Heart right ventricle (tissue), 16 donors: Measurements from ENCODE around the gene HDAC9. TPM values are rescaled to one million over a fixed set of nuclear protein-coding genes. Genes with fewer than 3 reads are reported as not detected.

Experiments used
- ATAC-seq, 8 donors: fragments of 200-7000 bp; cut with Tn5 transposase; one replicate each; pipeline ENCODE4 v1.9.1; 2020; ENCODE audit warnings: mild to moderate bottlenecking in 8 of 8, moderate library complexity in 8 of 8, moderate number of reproducible peaks in 1 of 8
- DNase-seq, 2 donors: peaks; one replicate each; pipeline ENCODE4 v3.0.0-alpha.2; 2020
- H3K27ac ChIP-seq, 10 donors: fragments of 200-600 bp; sonication (generic) in 2 of 10; one replicate each; pipeline versions ENCODE4 v1.5.0 to v1.8.0; 2020 to 2022; ENCODE audit warnings: mild to moderate bottlenecking in 3 of 10
- H3K27me3 ChIP-seq, 7 donors: fragments of 200-600 bp; one replicate each; pipeline ENCODE4 v1.8.0; 2021 to 2022; ENCODE audit warnings: mild to moderate bottlenecking in 2 of 7
- H3K36me3 ChIP-seq, 9 donors: fragments of 200-600 bp; sonication (generic) in 1 of 9; one replicate each; pipeline versions ENCODE4 v1.5.0 to v1.8.0; 2020 to 2022; ENCODE audit warnings: mild to moderate bottlenecking in 2 of 9
- H3K4me1 ChIP-seq, 9 donors: fragments of 200-600 bp; sonication (generic) in 1 of 9; one replicate each; pipeline versions ENCODE4 v1.5.0 to v1.8.0; 2020 to 2022; ENCODE audit warnings: mild to moderate bottlenecking in 4 of 9
- H3K4me3 ChIP-seq, 10 donors: fragments of 200-600 bp; sonication (generic) in 2 of 10; one replicate each; pipeline versions ENCODE4 v1.5.0 to v1.8.0; 2020 to 2022; ENCODE audit warnings: mild to moderate bottlenecking in 7 of 10, moderate library complexity in 2 of 10
- H3K9me3 ChIP-seq, 11 donors: fragments of 200-600 bp in 10 of 11; sonication (generic) in 2 of 11; one replicate each; pipeline versions ENCODE4 v1.5.0 to v1.8.0; 2013 to 2022; ENCODE audit warnings: mild to moderate bottlenecking in 2 of 11, control low read depth in 1 of 11, moderate library complexity in 1 of 11
- CTCF ChIP-seq, 9 donors: fragments of 200-600 bp; sonication (generic) in 2 of 9; IDR thresholded peaks; one replicate each; pipeline versions ENCODE4 v1.5.0 to v1.8.0; 2021 to 2022; ENCODE audit warnings: antibody characterized with exemption in 9 of 9, mild to moderate bottlenecking in 5 of 9, moderate library complexity in 1 of 9
- WGBS, 2 donors: extraction: QIAGEN DNeasy Blood & Tissue Kit; methylation state at CpG; one replicate each; pipeline ENCODE4 v1.1.7; 2013; ENCODE audit warnings: inconsistent platforms in 1 of 2; 5-methylcytosine and 5-hydroxymethylcytosine counted together
- intact Hi-C, 10 donors: fragments of 100-400 bp; cut with DNase I; formaldehyde crosslinking; loops; one replicate each; pipeline versions ENCODE4 v1.11.1 to v1.14.2; 2022
- polyA plus RNA-seq, 2 donors: library from polyadenylated mRNA; stranded (reverse); fragments of 200-250 nt; gene quantifications; one replicate each; pipeline ENCODE4 v1.2.3, GENCODE V29; 2013
- total RNA-seq, 10 donors: library from RNA; stranded (reverse); fragmentation: NEBNext Ultra II Directional in 3 of 10; extraction: Animal tissue kit (Norgen Biotek cat#: 25700) in 3 of 10; gene quantifications; one replicate each; pipeline versions ENCODE4 v1.2.1 to v1.2.4, GENCODE V29; 2021 to 2023
- donor health status: Arrhythmogenic right ventricular cardiomyopathy.
- donor health status: ischemic (EF 13 %, LVEDD 7.1; RV severe dilation, severe dysfunction).
- donor health status: healthy with polysubstance abuse.
- donor health status: DM: no; HTN: yes; CAD: no.
- donor health status: DM: no; HTN: no; CAD: no.
- donor health status: ischemic (EF 25% LVEDD 6.9; RV normal size, moderate dysfunction).
- donor health status: ischemic (EF 25% LVEDD 5.7; RV mildly dilated, moderate dysfunction).
- donor health status: healthy.
- donor health status: DM: yes; HTN: yes; CAD: no.
- donor health status: Ischemic cardiomyopathy.
- donor health status: ischemic (EF 35%, LVEDD 5.7; RV mildly dilated, moderate dysfunction).
- donor health status: nonischemic (EF 11% LVEDD 7.7; RV severe dilation, severe dysfunction).
- donor health status: DM: yes; HTN: yes; CAD: no.
- donor health status: PGD.
- donor health status: ischemic (EF 29% LVEDD 5.4; RV normal size, mild dysfunction).
- donor health status: nonischemic (EF 23%, LVEDD 6.1; RV moderate dilation, normal function).

Gene HDAC9
- total and polyA plus RNA-seq, 12 donors: 1.9 to 66.1 (median 38.6) TPM

DNA sequence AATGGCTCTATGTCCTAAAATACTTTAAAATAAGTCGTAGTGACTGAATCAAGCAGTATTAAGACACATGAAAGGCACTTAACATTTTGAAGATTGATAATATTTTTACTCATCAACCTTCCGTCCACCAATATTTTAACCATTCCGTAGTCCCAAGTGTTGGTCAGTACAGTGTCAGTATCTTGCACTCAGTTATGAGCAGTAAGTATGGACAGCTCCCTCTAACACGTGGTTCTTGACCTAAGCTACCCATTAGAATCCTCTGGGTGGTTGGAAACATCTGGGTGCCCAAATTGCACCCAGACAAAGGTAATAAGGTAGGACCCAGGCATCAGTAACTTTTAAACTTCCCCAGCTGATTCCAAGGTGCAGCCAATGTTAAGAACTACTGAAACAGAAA is 260.2 kb downstream of the HDAC9 start:
- TF ChIP-seq CTCF (IDR thresholded peaks at IDR 0.05): no peak
- no peaks in the 10 kb centered on the region for H3K36me3 ChIP-seq
- H3K4me3 ChIP-seq: no peak overlapping the region
- ATAC-seq: no peak
- H3K4me1 ChIP-seq: no peaks in the 10 kb centered on the region
- intact Hi-C loops: no loop called here
- DNase-seq: no peak
- no peak overlapping the region for H3K27ac ChIP-seq
- no peaks in the 10 kb centered on the region for H3K27me3 ChIP-seq
- H3K9me3 ChIP-seq: no peaks in the 10 kb centered on the region
- 84 to 89% methylated on average over 4 of the region's 4 CpGs for WGBS, 2 donors

GRCh38 chr7:18756378-18757050 is 261.0 kb downstream of the HDAC9 start:
- TF ChIP-seq CTCF (IDR thresholded peaks at IDR 0.05): no peak
- intact Hi-C loops: no loop called here
- no peaks in the 10 kb centered on the region for H3K27me3 ChIP-seq
- H3K36me3 ChIP-seq: no peaks in the 10 kb centered on the region
- H3K4me3 ChIP-seq: no peak overlapping the region
- DNase-seq: no peak
- H3K4me1 ChIP-seq: no peaks in the 10 kb centered on the region
- 94 to 95% methylated on average over 6 of the region's 6 CpGs for WGBS, 2 donors
- no peak for ATAC-seq
- H3K27ac ChIP-seq: no peak overlapping the region
- no peaks in the 10 kb centered on the region for H3K9me3 ChIP-seq

DNA sequence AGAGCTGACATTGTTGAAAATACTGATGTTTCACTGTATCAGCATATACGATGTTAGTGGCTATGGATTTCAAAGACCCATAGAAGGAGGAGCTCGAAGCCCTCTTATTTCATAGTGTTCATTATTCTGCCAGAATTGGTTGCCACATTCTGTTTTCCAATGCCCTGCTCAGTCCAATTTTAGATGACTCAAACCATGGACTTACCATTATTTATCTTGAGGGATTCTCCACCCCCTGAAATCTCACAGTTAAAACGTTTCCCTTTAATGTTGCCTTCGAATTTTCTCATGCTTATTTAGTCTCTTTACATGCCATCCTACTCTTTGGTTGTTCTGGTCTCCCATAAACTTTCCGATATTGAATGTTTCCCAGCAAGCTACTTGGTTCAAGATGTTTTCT is 264.5 kb downstream of the HDAC9 start:
- no peak overlapping the region for H3K27ac ChIP-seq
- ATAC-seq (no peak), DNase-seq (no peak)
- H3K27me3 ChIP-seq: no peaks in the 10 kb centered on the region
- no peak for TF ChIP-seq CTCF (IDR thresholded peaks at IDR 0.05)
- no peaks in the 10 kb centered on the region for H3K4me1 ChIP-seq
- H3K9me3 ChIP-seq: no peaks in the 10 kb centered on the region
- WGBS, 2 donors: 85 to 89% methylated on average over 5 of the region's 5 CpGs
- no peak overlapping the region for H3K4me3 ChIP-seq
- no peaks in the 10 kb centered on the region for H3K36me3 ChIP-seq
- intact Hi-C loops: no loop called here

- 80 to 82% methylated on average over 7 of the region's 7 CpGs for WGBS, 2 donors
- ATAC-seq: no peak
These were observed 265.3 kb downstream of the HDAC9 start for GRCh38 chr7:18760631-18761445.

More at GRCh38 chr7:18760631-18761445, 265.3 kb downstream of the HDAC9 start:
- no peak overlapping the region for H3K27ac ChIP-seq
- no peaks in the 10 kb centered on the region for H3K36me3 ChIP-seq
- H3K4me3 ChIP-seq: no peak overlapping the region
- TF ChIP-seq CTCF (IDR thresholded peaks at IDR 0.05): no peak
- DNase-seq: no peak
- intact Hi-C loops: no loop called here
- H3K4me1 ChIP-seq: no peaks in the 10 kb centered on the region
- H3K9me3 ChIP-seq: no peaks in the 10 kb centered on the region
- H3K27me3 ChIP-seq: no peaks in the 10 kb centered on the region
